Measurements from ENCODE around the gene CPNE8. TPM values are rescaled to one million over a fixed set of nuclear protein-coding genes. Genes with fewer than 3 reads are reported as not detected.

Gene CPNE8
- total RNA-seq, 2 donors from 2014 or later = 3.5 to 5.3 TPM

- intact Hi-C loops (cut with DNase I) = no loop called here
- no peak for DNase-seq (ENCODE audit: low spot score)
- WGBS = 48% methylated on average over 6 of the region's 6 CpGs
- H3K4me1 ChIP-seq (replicated peaks) = no peaks in the 10 kb centered on the region
- no peak overlapping the region for H3K4me3 ChIP-seq
- H3K9me3 ChIP-seq = no peaks in the 10 kb centered on the region
- TF ChIP-seq CTCF (IDR thresholded peaks at IDR 0.05) (no peak), POLR2AphosphoS5 (IDR thresholded peaks at IDR 0.05) (no peak), POLR2A (IDR thresholded peaks at IDR 0.05) (no peak)
- no peaks in the 10 kb centered on the region for H3K36me3 ChIP-seq
- H3K27me3 ChIP-seq (replicated peaks; ENCODE audit: insufficient read depth) = no peaks in the 10 kb centered on the region
- no peak overlapping the region for H3K27ac ChIP-seq
These were observed 192.1 kb downstream of the CPNE8 start for GRCh38 chr12:38713294-38713693.

DNA sequence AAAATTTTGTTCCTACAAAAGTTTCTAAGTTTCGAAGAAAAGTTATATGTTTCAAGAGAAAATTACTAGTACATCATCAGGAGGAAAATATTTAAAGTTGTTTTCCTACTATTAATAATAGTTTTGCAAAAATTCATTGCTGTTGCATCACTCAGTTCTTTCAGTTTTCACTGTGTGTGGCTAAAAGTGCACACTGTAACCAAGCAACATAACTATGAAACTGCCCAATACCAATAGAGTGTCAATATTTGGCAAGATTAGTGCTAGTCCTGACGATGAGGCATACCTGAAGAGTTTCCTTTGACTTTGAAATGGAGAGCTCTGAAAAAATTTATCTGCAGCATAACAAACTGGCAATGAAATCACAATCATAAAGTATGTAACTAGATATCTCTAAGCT, 194.3 kb downstream of the CPNE8 start:
- 59% methylated on average over 2 of the region's 2 CpGs for WGBS
- Histone ChIP-seq H3K27ac (no peak overlapping the region), H3K4me3 (no peak overlapping the region), H3K36me3 (no peaks in the 10 kb centered on the region), H3K4me1 (replicated peaks) (no peaks in the 10 kb centered on the region), H3K27me3 (replicated peaks; ENCODE audit: insufficient read depth) (no peaks in the 10 kb centered on the region), H3K9me3 (no peaks in the 10 kb centered on the region)
- TF ChIP-seq CTCF (IDR thresholded peaks at IDR 0.05) (no peak), POLR2A (IDR thresholded peaks at IDR 0.05) (no peak), POLR2AphosphoS5 (IDR thresholded peaks at IDR 0.05) (no peak)
- intact Hi-C loops (cut with DNase I) = no loop called here
- no peak for DNase-seq (ENCODE audit: low spot score)

- no peaks in the 10 kb centered on the region for H3K27me3 ChIP-seq (replicated peaks; ENCODE audit: insufficient read depth)
- H3K4me3 ChIP-seq = no peak overlapping the region
- H3K4me1 ChIP-seq (replicated peaks) = no peaks in the 10 kb centered on the region
- H3K36me3 ChIP-seq = no peaks in the 10 kb centered on the region
- no peak for DNase-seq (ENCODE audit: low spot score)
- no peak overlapping the region for H3K27ac ChIP-seq
- intact Hi-C loops (cut with DNase I) = no loop called here
- no peaks in the 10 kb centered on the region for H3K9me3 ChIP-seq
- TF ChIP-seq POLR2AphosphoS5 (IDR thresholded peaks at IDR 0.05) (no peak), POLR2A (IDR thresholded peaks at IDR 0.05) (no peak), CTCF (IDR thresholded peaks at IDR 0.05) (no peak)
These were observed 196.9 kb downstream of the CPNE8 start for GRCh38 chr12:38708466-38708865.

GRCh38 chr12:38707648-38708047, 197.7 kb downstream of the CPNE8 start:
- Histone ChIP-seq H3K4me1 (replicated peaks) (no peaks in the 10 kb centered on the region), H3K27ac (no peak overlapping the region), H3K36me3 (no peaks in the 10 kb centered on the region), H3K4me3 (no peak overlapping the region), H3K27me3 (replicated peaks; ENCODE audit: insufficient read depth) (no peaks in the 10 kb centered on the region), H3K9me3 (no peaks in the 10 kb centered on the region)
- intact Hi-C loops (cut with DNase I) = no loop called here
- WGBS = 69% methylated on average over 1 of the region's 1 CpG
- DNase-seq (ENCODE audit: low spot score) = no peak
- TF ChIP-seq CTCF (IDR thresholded peaks at IDR 0.05) = no peak
- no peak for TF ChIP-seq POLR2AphosphoS5 (IDR thresholded peaks at IDR 0.05)

GRCh38 chr12:38697289-38697688, 208.1 kb downstream of the CPNE8 start:
- Histone ChIP-seq H3K27ac (no peak overlapping the region), H3K36me3 (no peaks in the 10 kb centered on the region), H3K9me3 (no peaks in the 10 kb centered on the region), H3K27me3 (replicated peaks; ENCODE audit: insufficient read depth) (no peaks in the 10 kb centered on the region), H3K4me1 (replicated peaks) (no peaks in the 10 kb centered on the region), H3K4me3 (no peak overlapping the region)
- no peak for DNase-seq (ENCODE audit: low spot score)
- WGBS = 100% methylated on average over 1 of the region's 1 CpG
- intact Hi-C loops (cut with DNase I) = no loop called here
- TF ChIP-seq POLR2A (IDR thresholded peaks at IDR 0.05) = no peak

Measured in prostate gland (tissue), 2 donors.